GM12873 (cell line): ENCODE results near the gene MPC1L.

Experiments used
- TF ChIP-seq, protein P1 (sequence below): IDR thresholded peaks from 2 replicates; pipeline ENCODE4 v1.5.1; 2012; ENCODE audit warnings: low read depth, mild to moderate bottlenecking, moderate library complexity, low read length, control low read depth; ENCODE audit not compliant: insufficient read depth; ENCODE audit errors: missing control alignments

Gene MPC1L

DNA sequence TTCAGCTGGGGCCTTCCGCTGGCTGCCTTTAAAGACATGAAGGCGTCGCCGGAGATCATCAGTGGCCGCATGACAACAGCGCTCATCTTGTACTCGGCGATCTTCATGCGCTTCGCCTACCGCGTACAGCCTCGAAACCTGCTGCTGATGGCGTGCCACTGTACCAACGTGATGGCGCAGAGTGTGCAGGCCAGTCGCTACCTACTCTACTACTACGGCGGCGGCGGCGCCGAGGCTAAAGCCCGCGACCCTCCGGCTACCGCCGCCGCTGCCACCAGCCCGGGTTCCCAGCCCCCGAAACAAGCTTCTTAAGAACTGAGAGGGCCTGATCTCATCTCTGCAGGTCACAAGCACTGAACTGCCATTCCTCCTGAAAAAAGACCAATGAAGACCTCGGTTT is 437 bp downstream of the MPC1L start:
- TF ChIP-seq, protein P1, sequence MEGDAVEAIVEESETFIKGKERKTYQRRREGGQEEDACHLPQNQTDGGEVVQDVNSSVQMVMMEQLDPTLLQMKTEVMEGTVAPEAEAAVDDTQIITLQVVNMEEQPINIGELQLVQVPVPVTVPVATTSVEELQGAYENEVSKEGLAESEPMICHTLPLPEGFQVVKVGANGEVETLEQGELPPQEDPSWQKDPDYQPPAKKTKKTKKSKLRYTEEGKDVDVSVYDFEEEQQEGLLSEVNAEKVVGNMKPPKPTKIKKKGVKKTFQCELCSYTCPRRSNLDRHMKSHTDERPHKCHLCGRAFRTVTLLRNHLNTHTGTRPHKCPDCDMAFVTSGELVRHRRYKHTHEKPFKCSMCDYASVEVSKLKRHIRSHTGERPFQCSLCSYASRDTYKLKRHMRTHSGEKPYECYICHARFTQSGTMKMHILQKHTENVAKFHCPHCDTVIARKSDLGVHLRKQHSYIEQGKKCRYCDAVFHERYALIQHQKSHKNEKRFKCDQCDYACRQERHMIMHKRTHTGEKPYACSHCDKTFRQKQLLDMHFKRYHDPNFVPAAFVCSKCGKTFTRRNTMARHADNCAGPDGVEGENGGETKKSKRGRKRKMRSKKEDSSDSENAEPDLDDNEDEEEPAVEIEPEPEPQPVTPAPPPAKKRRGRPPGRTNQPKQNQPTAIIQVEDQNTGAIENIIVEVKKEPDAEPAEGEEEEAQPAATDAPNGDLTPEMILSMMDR = no peak

DNA sequence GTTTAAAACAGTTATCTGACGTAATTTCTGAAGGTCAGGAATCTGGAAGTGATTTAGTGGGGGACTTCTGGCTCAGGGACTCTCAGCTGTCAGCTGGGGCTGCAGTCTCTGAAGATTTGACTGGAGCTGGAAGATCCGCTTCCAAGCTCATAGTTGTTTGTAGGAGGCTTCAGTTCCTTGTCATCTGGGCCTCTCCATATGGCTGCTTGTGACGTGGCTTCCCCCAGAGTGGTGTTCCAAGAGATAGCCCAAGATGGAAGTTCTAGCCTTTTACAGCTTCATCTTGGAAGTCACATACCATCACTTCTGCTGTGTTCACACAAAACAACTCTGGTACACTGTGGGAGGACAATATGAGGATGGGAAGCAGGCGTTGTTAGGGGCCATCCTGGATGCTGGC is 2.1 kb downstream of the MPC1L start:
- TF ChIP-seq, protein P1 = no peak

DNA sequence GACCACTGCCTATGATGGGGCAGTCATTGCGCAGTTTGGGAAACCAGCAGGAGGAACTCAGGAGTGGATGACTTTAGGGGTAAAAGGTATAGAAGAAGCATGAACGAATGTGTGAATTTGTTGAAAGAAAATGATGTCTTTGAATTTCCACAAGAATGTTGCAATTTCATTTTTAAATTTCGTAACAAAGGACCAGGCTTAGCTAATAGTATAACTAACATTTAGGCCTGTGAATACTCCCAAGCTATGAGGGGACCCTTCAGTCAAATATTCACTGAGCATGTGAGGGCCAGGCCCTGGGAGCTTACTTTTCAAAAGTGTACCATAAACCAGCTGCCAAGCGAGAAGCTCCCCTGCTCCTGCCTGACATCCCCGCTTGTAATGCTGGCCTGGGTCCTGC is 5.3 kb downstream of the MPC1L start:
- TF ChIP-seq, protein P1 = no peak

DNA sequence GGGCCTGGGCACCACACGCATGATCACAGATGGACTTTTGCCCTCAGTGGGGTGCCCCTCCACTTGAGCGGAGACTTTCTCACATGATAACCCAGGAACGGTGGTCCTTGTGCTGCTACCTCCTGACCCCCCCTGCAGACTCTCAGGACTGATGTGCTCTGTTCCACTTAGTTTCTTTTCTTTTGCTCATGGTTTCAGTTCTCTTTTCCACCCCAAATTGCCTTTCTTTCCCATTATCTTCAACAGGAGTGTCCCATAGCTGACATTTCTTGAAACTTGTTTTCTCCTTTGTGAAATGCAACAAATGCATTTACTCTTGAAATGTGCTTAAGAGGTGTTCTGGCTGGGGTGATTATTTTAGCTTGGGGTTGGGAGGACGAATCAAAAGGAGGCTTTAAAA is 9.0 kb downstream of the MPC1L start:
- TF ChIP-seq, protein P1 = no peak

DNA sequence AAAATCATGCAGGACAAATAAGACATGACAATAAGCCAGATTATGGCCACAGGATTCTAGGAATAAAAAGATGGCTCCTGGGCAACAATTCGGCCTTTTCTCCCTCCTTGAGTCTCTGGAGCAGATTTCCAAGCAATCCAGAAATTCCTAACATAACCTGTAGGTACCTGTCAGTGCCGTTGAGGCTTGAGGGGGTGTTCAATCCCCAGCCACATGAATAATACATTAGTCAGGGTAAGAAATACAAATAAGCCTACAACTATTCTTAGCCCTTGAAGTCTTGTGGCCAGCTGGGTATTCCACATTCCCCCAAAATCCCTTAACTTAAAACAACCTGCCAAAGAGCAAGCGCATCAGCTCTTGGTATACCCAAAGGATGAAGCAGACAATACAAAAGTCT is 14.5 kb downstream of the MPC1L start:
- TF ChIP-seq, protein P1 = no peak

DNA sequence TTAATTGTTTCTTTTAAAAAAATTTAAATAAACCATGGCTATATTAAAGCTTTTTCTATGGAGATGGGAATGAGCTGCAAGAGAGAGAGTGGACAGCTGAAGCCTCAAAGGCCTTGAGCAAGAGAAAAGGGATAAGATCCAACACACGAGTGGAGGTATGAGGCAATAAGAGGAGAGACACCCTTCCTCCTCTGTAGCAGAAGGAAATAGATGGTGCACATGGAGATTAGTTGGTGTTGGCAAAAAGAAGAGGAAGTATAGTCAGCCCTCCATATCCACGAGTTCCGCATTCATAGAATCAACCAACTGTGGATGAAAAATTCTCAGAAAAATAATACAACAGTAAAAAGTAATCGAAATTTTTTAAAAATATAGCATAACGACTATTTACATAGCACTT is 20.9 kb downstream of the MPC1L start:
- TF ChIP-seq, protein P1 = no peak

DNA sequence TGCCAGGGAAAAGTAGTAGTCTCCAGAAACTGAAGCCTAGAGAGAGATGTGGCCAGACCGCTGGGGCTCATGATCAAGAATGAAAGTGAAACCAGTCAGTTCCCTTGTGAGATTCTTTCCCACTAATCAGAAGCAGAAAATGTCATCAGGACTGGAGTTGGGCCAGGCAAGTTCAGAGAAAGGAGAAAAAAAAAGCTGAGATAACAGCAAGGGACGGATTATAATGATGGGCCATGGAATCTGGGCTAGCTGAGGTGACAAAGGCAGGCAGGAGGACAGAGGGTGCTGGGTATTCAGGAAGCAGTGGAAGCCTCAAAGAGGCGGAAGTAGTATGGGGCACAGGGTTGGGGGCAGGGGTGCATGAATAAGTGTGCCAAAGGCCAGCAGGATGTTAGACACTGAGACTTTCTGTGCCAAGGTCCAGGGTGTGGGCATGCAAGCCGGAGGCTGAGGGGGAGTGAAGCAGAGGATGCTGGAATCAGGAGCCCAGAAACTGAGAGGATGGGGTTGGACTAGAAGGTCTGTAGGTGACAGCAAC is 21.7 kb downstream of the MPC1L start:
- TF ChIP-seq, protein P1 = no peak
